H9 (cell line): ENCODE results near the gene FAHD2A. TPM values are rescaled to one million over a fixed set of nuclear protein-coding genes. Genes with fewer than 3 reads are reported as not detected.
A peak's percentile ranks its signal among the peaks of the same experiment; 100 is the strongest.

Experiments
- DNase-seq: peaks from one replicate; pipeline ENCODE4 v3.0.0-alpha.2; 2017
- H2AFZ ChIP-seq: one replicate; pipeline ENCODE4 v1.6.1; 2013; ENCODE audit warnings: mild to moderate bottlenecking, low read length, control low read depth, moderate library complexity
- H2AK5ac ChIP-seq: 2 replicates; pipeline ENCODE4 v1.6.1; 2013; ENCODE audit warnings: low read length, control low read depth, mixed read lengths; ENCODE audit not compliant: insufficient read length
- H2BK120ac ChIP-seq: one replicate; pipeline ENCODE4 v1.6.1; 2013; ENCODE audit warnings: low read depth, mild to moderate bottlenecking, low read length, control low read depth, inconsistent platforms; ENCODE audit not compliant: poor library complexity, severe bottlenecking
- H2BK12ac ChIP-seq: 2 replicates; pipeline ENCODE4 v1.6.1; 2013; ENCODE audit warnings: low read length, control low read depth, mixed read lengths, low read depth; ENCODE audit not compliant: insufficient read length
- H2BK15ac ChIP-seq: 2 replicates; pipeline ENCODE4 v1.6.1; 2013; ENCODE audit warnings: low read depth, low read length, control low read depth
- H2BK20ac ChIP-seq: one replicate; pipeline ENCODE4 v1.6.1; 2013; ENCODE audit warnings: low read depth, mild to moderate bottlenecking, low read length, control low read depth, inconsistent platforms; ENCODE audit not compliant: poor library complexity, severe bottlenecking
- H2BK5ac ChIP-seq: 2 replicates; pipeline ENCODE4 v1.6.1; 2013; ENCODE audit warnings: low read length, control low read depth, mixed read lengths; ENCODE audit not compliant: insufficient read length
- H3K14ac ChIP-seq: 2 replicates; pipeline ENCODE4 v1.6.1; 2013; ENCODE audit warnings: low read length, control low read depth; ENCODE audit not compliant: insufficient read depth
- H3K18ac ChIP-seq: 2 replicates; pipeline ENCODE4 v1.6.1; 2013; ENCODE audit warnings: low read depth, mild to moderate bottlenecking, mixed read lengths, low read length, control low read depth; ENCODE audit not compliant: insufficient read length
- H3K23ac ChIP-seq: 2 replicates; pipeline ENCODE4 v1.6.1; 2013; ENCODE audit warnings: low read length, control low read depth, mixed read lengths, low read depth; ENCODE audit not compliant: insufficient read length
- H3K23me2 ChIP-seq: 2 replicates; pipeline ENCODE4 v1.6.1; 2013; ENCODE audit warnings: low read depth, mild to moderate bottlenecking, mixed read lengths, low read length, control low read depth; ENCODE audit not compliant: insufficient read length, poor library complexity, severe bottlenecking
- H3K27ac ChIP-seq: 2 replicates; pipeline ENCODE4 v1.5.1; 2013; ENCODE audit warnings: low read length, control low read depth, mixed read lengths, low read depth; ENCODE audit not compliant: insufficient read length
- H3K27me3 ChIP-seq: 2 replicates; pipeline ENCODE4 v1.6.1; 2013; ENCODE audit warnings: low read length, control low read depth, inconsistent platforms; ENCODE audit not compliant: insufficient read depth
- H3K4ac ChIP-seq: 2 replicates; pipeline ENCODE4 v1.6.1; 2013; ENCODE audit warnings: low read depth, mild to moderate bottlenecking, control low read depth, inconsistent platforms, low read length, moderate library complexity
- H3K4me1 ChIP-seq: 2 replicates; pipeline ENCODE4 v1.6.1; 2013; ENCODE audit warnings: low read length, control low read depth, inconsistent platforms; ENCODE audit not compliant: insufficient read depth
- H3K4me2 ChIP-seq: 2 replicates; pipeline ENCODE4 v1.6.1; 2013; ENCODE audit warnings: low read length, control low read depth, mixed read lengths; ENCODE audit not compliant: insufficient read length, insufficient read depth
- H3K56ac ChIP-seq: 2 replicates; pipeline ENCODE4 v1.6.1; 2013; ENCODE audit warnings: low read depth, mild to moderate bottlenecking, mixed read lengths, low read length, control low read depth; ENCODE audit not compliant: insufficient read length
- H3K79me1 ChIP-seq: 2 replicates; pipeline ENCODE4 v1.6.1; 2013; ENCODE audit warnings: low read depth, mild to moderate bottlenecking, moderate library complexity, low read length, control low read depth, inconsistent platforms; ENCODE audit not compliant: insufficient read depth, poor library complexity, severe bottlenecking
- H3K79me2 ChIP-seq: 2 replicates; pipeline ENCODE4 v1.6.1; 2013; ENCODE audit warnings: low read length, control low read depth, inconsistent platforms; ENCODE audit not compliant: insufficient read depth
- H3K9ac ChIP-seq: 2 replicates; pipeline ENCODE4 v1.6.1; 2013; ENCODE audit warnings: low read length, control low read depth, mixed read lengths; ENCODE audit not compliant: insufficient read length; ENCODE audit errors: extremely low read depth
- H3K9me3 ChIP-seq: one replicate; pipeline ENCODE4 v1.6.1; 2013; ENCODE audit warnings: low read depth, low read length, inconsistent platforms; ENCODE audit not compliant: control insufficient read depth
- H3T11ph ChIP-seq: one replicate; pipeline ENCODE4 v1.6.1; 2013; ENCODE audit warnings: mild to moderate bottlenecking, low read length, control low read depth, inconsistent platforms
- H4K20me1 ChIP-seq: one replicate; pipeline ENCODE4 v1.6.1; 2013; ENCODE audit not compliant: control insufficient read depth, insufficient read length, insufficient read depth
- H4K5ac ChIP-seq: 2 replicates; pipeline ENCODE4 v1.6.1; 2013; ENCODE audit warnings: low read depth, mild to moderate bottlenecking, mixed read lengths, low read length, control low read depth; ENCODE audit not compliant: insufficient read length
- H4K8ac ChIP-seq: replicated peaks from 2 replicates; pipeline ENCODE4 v1.6.1; 2013; ENCODE audit warnings: low read length, control low read depth, mixed read lengths, low read depth; ENCODE audit not compliant: insufficient read length
- H4K91ac ChIP-seq: 2 replicates; pipeline ENCODE4 v1.6.1; 2013; ENCODE audit warnings: low read depth, mild to moderate bottlenecking, moderate library complexity, mixed read lengths, low read length, control low read depth; ENCODE audit not compliant: insufficient read length
- H3K27ac Mint-ChIP-seq, 3 experiments: 2 replicates in 2 of 3; 3 replicates in 1 of 3; pipeline ENCODE4 v1.8.0; 2020 to 2021; ENCODE audit warnings: mixed read lengths in 3 of 3, mild to moderate bottlenecking in 1 of 3, moderate library complexity in 1 of 3
- H3K27me3 Mint-ChIP-seq: 2 replicates; pipeline ENCODE4 v1.8.0; 2021; ENCODE audit warnings: low read depth, mild to moderate bottlenecking, moderate library complexity, mixed read lengths
- H3K36me3 Mint-ChIP-seq, 3 experiments: 2 replicates in 2 of 3; 3 replicates in 1 of 3; pipeline ENCODE4 v1.8.0; 2020 to 2021; ENCODE audit warnings: low read depth in 3 of 3, mixed read lengths in 3 of 3; ENCODE audit not compliant: insufficient read depth in 1 of 3
- H3K4me1 Mint-ChIP-seq, 2 experiments: 2 replicates each; pipeline ENCODE4 v1.8.0; 2020; ENCODE audit warnings: mixed read lengths in 2 of 2
- H3K4me3 Mint-ChIP-seq, 2 experiments: 2 replicates in 1 of 2; 3 replicates in 1 of 2; pipeline ENCODE4 v1.8.0; 2020 to 2021; ENCODE audit warnings: mild to moderate bottlenecking in 2 of 2, mixed read lengths in 2 of 2, moderate library complexity in 1 of 2
- H3K9me3 Mint-ChIP-seq, 2 experiments: 2 replicates in 1 of 2; 3 replicates in 1 of 2; pipeline ENCODE4 v1.8.0; 2020; ENCODE audit warnings: mild to moderate bottlenecking in 2 of 2, mixed read lengths in 2 of 2, moderate library complexity in 1 of 2
- WGBS: extraction: QIAGEN DNeasy Blood & Tissue Kit; methylation state at CpG from one replicate; pipeline ENCODE4 v1.1.7; 2013; ENCODE audit warnings: missing lambda C conversion rate, low lambda C conversion rate, mixed read lengths; ENCODE audit not compliant: insufficient read length; ENCODE audit errors: extremely low coverage; 5-methylcytosine and 5-hydroxymethylcytosine counted together
- total RNA-seq: library from RNA; stranded (reverse); gene quantifications from 2 replicates; pipeline ENCODE4 v1.2.1, GENCODE V29; 2021
- TF ChIP-seq, protein P1 (sequence below): fragments of 200-600 bp; sonication (generic); conservative IDR thresholded peaks from 3 replicates; pipeline ENCODE4 v1.8.0; 2021; ENCODE audit warnings: antibody characterized with exemption, mild to moderate bottlenecking

Gene FAHD2A
- total RNA-seq, 1 experiment from 2014 or later = 39.8 TPM

DNA sequence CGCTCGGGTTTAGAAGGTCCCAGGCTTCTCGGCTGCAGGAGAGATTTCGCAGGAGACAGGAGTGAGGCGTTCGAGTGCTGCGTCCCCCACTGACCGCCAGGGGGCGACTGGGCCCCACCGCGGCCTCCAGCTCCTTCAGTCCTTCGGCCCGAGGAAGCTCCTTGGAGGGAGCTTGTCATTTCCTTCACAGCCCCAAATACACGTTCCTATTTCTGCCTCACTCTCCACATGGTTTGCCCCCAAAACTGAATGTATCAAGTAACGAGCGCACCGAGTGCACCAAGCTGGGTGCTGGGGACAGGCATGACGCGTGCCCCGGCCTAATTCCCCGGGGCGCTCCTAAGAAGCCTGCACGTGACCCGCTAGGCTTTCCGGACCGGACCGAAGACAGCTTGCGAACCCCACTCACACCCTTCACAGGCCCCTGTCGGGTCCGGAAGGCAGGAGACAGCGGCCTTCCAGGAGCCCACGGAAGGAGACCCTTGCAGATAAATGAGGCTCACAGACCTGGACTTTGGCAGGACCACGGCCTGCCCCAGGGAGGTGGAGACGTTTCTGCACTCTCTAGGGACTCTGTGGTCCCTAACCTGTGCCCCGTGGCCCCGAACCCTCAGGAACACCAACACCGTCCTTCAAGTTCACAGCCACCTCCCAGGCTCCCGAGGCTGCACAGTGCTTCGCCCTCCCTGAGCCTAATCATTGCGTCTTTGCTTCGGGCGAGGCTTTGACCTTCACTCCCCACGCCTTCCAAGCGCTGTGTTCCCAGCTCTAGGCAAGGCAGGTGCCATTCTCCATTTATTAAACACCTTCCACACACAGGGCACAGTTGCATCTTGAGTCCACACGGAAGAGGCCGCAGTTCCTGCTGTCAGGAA, 13.0 kb upstream of the FAHD2A start:
- H3K9me3 ChIP-seq = no peaks in the 10 kb centered on the region
- WGBS = no CpG with 5 or more reads among the region's 46 CpGs

More for the DNA sequence above, 13.0 kb upstream of the FAHD2A start:
- H3K56ac ChIP-seq = no peak overlapping the region
- H3K27me3 ChIP-seq = no peaks in the 10 kb centered on the region
- H2BK15ac ChIP-seq = no peak overlapping the region
- peak overlapping the region; percentile 66; the same call in 1 of the 2 replicates for H3K14ac ChIP-seq
- TF ChIP-seq, protein P1, sequence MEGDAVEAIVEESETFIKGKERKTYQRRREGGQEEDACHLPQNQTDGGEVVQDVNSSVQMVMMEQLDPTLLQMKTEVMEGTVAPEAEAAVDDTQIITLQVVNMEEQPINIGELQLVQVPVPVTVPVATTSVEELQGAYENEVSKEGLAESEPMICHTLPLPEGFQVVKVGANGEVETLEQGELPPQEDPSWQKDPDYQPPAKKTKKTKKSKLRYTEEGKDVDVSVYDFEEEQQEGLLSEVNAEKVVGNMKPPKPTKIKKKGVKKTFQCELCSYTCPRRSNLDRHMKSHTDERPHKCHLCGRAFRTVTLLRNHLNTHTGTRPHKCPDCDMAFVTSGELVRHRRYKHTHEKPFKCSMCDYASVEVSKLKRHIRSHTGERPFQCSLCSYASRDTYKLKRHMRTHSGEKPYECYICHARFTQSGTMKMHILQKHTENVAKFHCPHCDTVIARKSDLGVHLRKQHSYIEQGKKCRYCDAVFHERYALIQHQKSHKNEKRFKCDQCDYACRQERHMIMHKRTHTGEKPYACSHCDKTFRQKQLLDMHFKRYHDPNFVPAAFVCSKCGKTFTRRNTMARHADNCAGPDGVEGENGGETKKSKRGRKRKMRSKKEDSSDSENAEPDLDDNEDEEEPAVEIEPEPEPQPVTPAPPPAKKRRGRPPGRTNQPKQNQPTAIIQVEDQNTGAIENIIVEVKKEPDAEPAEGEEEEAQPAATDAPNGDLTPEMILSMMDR = peak; percentile 98
- H3K23me2 ChIP-seq = no peaks in the 10 kb centered on the region
- H3K4me3 Mint-ChIP-seq = no peak overlapping the region
- no peak overlapping the region for H2AFZ ChIP-seq
- H4K8ac ChIP-seq = no peak overlapping the region
- H3K27ac ChIP-seq = no peak overlapping the region
- no peak overlapping the region for H2BK12ac ChIP-seq
- H2AK5ac ChIP-seq = no peak overlapping the region
- no peak overlapping the region for H3K18ac ChIP-seq
- H3T11ph ChIP-seq = no peak overlapping the region
- no peak overlapping the region for H4K5ac ChIP-seq
- H3K9ac ChIP-seq = no peak overlapping the region
- no peaks in the 10 kb centered on the region for H4K20me1 ChIP-seq
- no peak overlapping the region for H2BK5ac ChIP-seq
- H3K4me1 Mint-ChIP-seq = peaks cover 2 to 6% of the 10 kb centered on the region in 2 experiments; a peak in 2 of 4 replicates
- H3K79me2 ChIP-seq = no peaks in the 10 kb centered on the region
- no peaks in the 10 kb centered on the region for H3K79me1 ChIP-seq
- no peaks in the 10 kb centered on the region for H3K9me3 Mint-ChIP-seq
- H3K4me2 ChIP-seq = no peak overlapping the region
- H3K4ac ChIP-seq = no peak overlapping the region
- DNase-seq = peak; percentile 86
- H3K27ac Mint-ChIP-seq = no peak overlapping the region
- H2BK20ac ChIP-seq = no peak overlapping the region
- no peaks in the 10 kb centered on the region for H3K36me3 Mint-ChIP-seq
- no peak overlapping the region for H3K23ac ChIP-seq
- no peak overlapping the region for H4K91ac ChIP-seq
- no peak overlapping the region for H2BK120ac ChIP-seq
- peaks cover 38% of the 10 kb centered on the region for H3K27me3 Mint-ChIP-seq
- no peaks in the 10 kb centered on the region for H3K4me1 ChIP-seq
